H1 (cell line): Measurements from ENCODE around the gene TMEM63A. TPM values are rescaled to one million over a fixed set of nuclear protein-coding genes. Genes with fewer than 3 reads are reported as not detected.

Experiments used
- CTCF ChIA-PET: fragments of 300-600 bp; sonication (Branson Sonifier 250); formaldehyde crosslinking; loops from one replicate; lab custom pipeline; 2021; ENCODE audit not compliant: partially characterized antibody; lab: Charles Lee
- POLR2A ChIA-PET: fragments of 300-600 bp; sonication (Branson Sonifier 250); formaldehyde crosslinking; loops from one replicate; lab custom pipeline; 2021; ENCODE audit warnings: inconsistent platforms; ENCODE audit not compliant: partially characterized antibody; lab: Charles Lee
- DNase-seq, 2 experiments: peaks; one replicate each; pipeline versions ENCODE4 v3.0.0 to v3.0.0-alpha.2; 2010 to 2022; ENCODE audit warnings: low spot score in 2 of 2, low read depth in 1 of 2, mixed read lengths in 1 of 2
- FAIRE-seq: peaks from 2 replicates; lab custom pipeline; 2011; peaks lifted over from hg19 to GRCh38; lab: Jason Lieb, UNC
- H2AFZ ChIP-seq: 2 replicates; pipeline ENCODE4 v1.8.1; 2012; ENCODE audit warnings: low read length, inconsistent platforms
- H2AK5ac ChIP-seq: 2 replicates; pipeline ENCODE4 v1.6.1; 2013; ENCODE audit warnings: low read depth, low read length
- H2BK120ac ChIP-seq: replicated peaks from 2 replicates; pipeline ENCODE3; 2013; ENCODE audit warnings: low read depth, low read length, inconsistent platforms
- H2BK12ac ChIP-seq: 2 replicates; pipeline ENCODE4 v1.6.1; 2013; ENCODE audit warnings: low read depth, low read length
- H2BK15ac ChIP-seq: 2 replicates; pipeline ENCODE4 v1.6.1; 2013; ENCODE audit warnings: low read length
- H2BK20ac ChIP-seq: 2 replicates; pipeline ENCODE4 v1.6.1; 2013; ENCODE audit warnings: low read length
- H2BK5ac ChIP-seq: 2 replicates; pipeline ENCODE4 v1.6.1; 2013; ENCODE audit warnings: low read depth, low read length
- H3K14ac ChIP-seq: 2 replicates; pipeline ENCODE4 v1.6.1; 2013; ENCODE audit warnings: inconsistent platforms; ENCODE audit not compliant: insufficient read length
- H3K18ac ChIP-seq: 2 replicates; pipeline ENCODE4 v1.6.1; 2013; ENCODE audit warnings: low read length; ENCODE audit errors: extremely low read depth
- H3K23ac ChIP-seq: 2 replicates; pipeline ENCODE4 v1.6.1; 2013; ENCODE audit warnings: inconsistent platforms; ENCODE audit not compliant: insufficient read length
- H3K23me2 ChIP-seq: 2 replicates; pipeline ENCODE4 v1.6.1; 2013; ENCODE audit warnings: low read depth, low read length
- H3K27ac ChIP-seq: 2 replicates; pipeline ENCODE4 v1.6.1; 2011; ENCODE audit warnings: low read depth, low read length, inconsistent platforms
- H3K27me3 ChIP-seq, 4 experiments: replicated peaks in 1 of 4; 1 replicate in 1 of 4; 2 replicates in 3 of 4; pipeline versions ENCODE4 v1.6.1 to v1.8.1; 2011 to 2013; ENCODE audit warnings: low read length in 3 of 4, mild to moderate bottlenecking in 3 of 4, inconsistent platforms in 2 of 4, mixed read lengths in 2 of 4, moderate library complexity in 1 of 4; ENCODE audit not compliant: control insufficient read depth in 3 of 4, insufficient read depth in 3 of 4; ENCODE audit errors: extremely low read depth in 1 of 4
- H3K36me3 ChIP-seq, 4 experiments: 2 replicates each; pipeline versions ENCODE4 v1.6.1 to v1.8.1; 2011 to 2013; ENCODE audit warnings: mild to moderate bottlenecking in 4 of 4, low read length in 3 of 4, moderate library complexity in 2 of 4, control low read depth in 1 of 4, inconsistent platforms in 1 of 4; ENCODE audit not compliant: insufficient read depth in 4 of 4, control insufficient read depth in 2 of 4
- H3K4ac ChIP-seq: replicated peaks from 2 replicates; pipeline ENCODE3; 2013; ENCODE audit warnings: low read length, low read depth, mixed read lengths, inconsistent platforms; ENCODE audit not compliant: insufficient read length
- H3K4me1 ChIP-seq, 4 experiments: replicated peaks in 1 of 4; 1 replicate in 1 of 4; 2 replicates in 3 of 4; pipeline versions ENCODE4 v1.6.1 to v1.8.1; 2011 to 2013; ENCODE audit warnings: low read length in 3 of 4, inconsistent platforms in 2 of 4, mixed read lengths in 1 of 4; ENCODE audit not compliant: insufficient read depth in 4 of 4, control insufficient read depth in 3 of 4
- H3K4me2 ChIP-seq, 2 experiments: 2 replicates each; pipeline versions ENCODE4 v1.6.1 to v1.8.1; 2011 to 2013; ENCODE audit warnings: low read depth in 2 of 2, low read length in 2 of 2, control low read depth in 1 of 2, inconsistent platforms in 1 of 2, mild to moderate bottlenecking in 1 of 2; ENCODE audit not compliant: insufficient read depth in 1 of 2
- H3K4me3 ChIP-seq, 4 experiments: fragments of 200-600, 300-600 bp in 1 of 4; sonication (generic), shearing (Covaris generic), sonication (Bioruptor Twin) in 1 of 4; 2 replicates each; pipeline versions ENCODE4 v1.5.1 to v1.8.1; 2011 to 2016; ENCODE audit warnings: low read length in 4 of 4, low read depth in 3 of 4, control low read depth in 2 of 4, inconsistent platforms in 2 of 4, mild to moderate bottlenecking in 2 of 4, mixed read lengths in 1 of 4, moderate library complexity in 1 of 4; ENCODE audit not compliant: insufficient read depth in 2 of 4; ENCODE audit errors: extremely low read depth in 1 of 4
- H3K56ac ChIP-seq: replicated peaks from 2 replicates; pipeline ENCODE3; 2013; ENCODE audit warnings: low read depth, mild to moderate bottlenecking, mixed read lengths, low read length, inconsistent platforms; ENCODE audit not compliant: insufficient read length
- H3K79me1 ChIP-seq: 2 replicates; pipeline ENCODE4 v1.6.1; 2013; ENCODE audit warnings: low read depth, low read length, control low read depth
- H3K79me2 ChIP-seq, 2 experiments: 2 replicates each; pipeline versions ENCODE4 v1.6.1 to v1.8.1; 2012 to 2013; ENCODE audit warnings: low read length in 2 of 2, mild to moderate bottlenecking in 2 of 2, inconsistent platforms in 1 of 2; ENCODE audit not compliant: insufficient read depth in 2 of 2, control insufficient read depth in 1 of 2
- H3K9ac ChIP-seq, 4 experiments: replicated peaks in 1 of 4; 1 replicate in 1 of 4; 2 replicates in 3 of 4; pipeline versions ENCODE4 v1.6.1 to v1.8.1; 2011 to 2013; ENCODE audit warnings: low read depth in 3 of 4, low read length in 3 of 4, control low read depth in 2 of 4, mild to moderate bottlenecking in 2 of 4, moderate library complexity in 2 of 4, inconsistent platforms in 1 of 4; ENCODE audit errors: extremely low read depth in 1 of 4
- H3K9me3 ChIP-seq, 2 experiments: 2 replicates each; pipeline versions ENCODE4 v1.6.1 to v1.8.1; 2012 to 2013; ENCODE audit warnings: mild to moderate bottlenecking in 2 of 2, moderate library complexity in 2 of 2, control low read depth in 1 of 2, inconsistent platforms in 1 of 2, low read depth in 1 of 2, low read length in 1 of 2, mixed read lengths in 1 of 2; ENCODE audit not compliant: insufficient read depth in 2 of 2
- H4K20me1 ChIP-seq, 2 experiments: replicated peaks in 1 of 2; 2 replicates each; pipeline versions ENCODE3 to v1.8.1; 2011 to 2013; ENCODE audit warnings: inconsistent platforms in 2 of 2, low read length in 2 of 2, mild to moderate bottlenecking in 1 of 2; ENCODE audit not compliant: insufficient read depth in 2 of 2, control insufficient read depth in 1 of 2
- H4K5ac ChIP-seq: 2 replicates; pipeline ENCODE4 v1.6.1; 2013; ENCODE audit warnings: low read length, low read depth, mixed read lengths, inconsistent platforms; ENCODE audit not compliant: insufficient read length
- H4K8ac ChIP-seq: 2 replicates; pipeline ENCODE4 v1.8.0; 2013; ENCODE audit warnings: mild to moderate bottlenecking, moderate library complexity, low read length, inconsistent platforms; ENCODE audit not compliant: insufficient read depth; ENCODE audit errors: extremely low read depth
- H4K91ac ChIP-seq: replicated peaks from 2 replicates; pipeline ENCODE3; 2013; ENCODE audit warnings: low read length, mixed read lengths, inconsistent platforms; ENCODE audit not compliant: insufficient read length
- BACH1 ChIP-seq: IDR thresholded peaks from 2 replicates; pipeline ENCODE4 v1.6.1; 2012; ENCODE audit warnings: low read length, improper control_type of control experiment
- EZH2 ChIP-seq: fragments of 200-600 bp; sonication (generic); IDR thresholded peaks from 2 replicates; pipeline ENCODE4 v1.7.1; 2012; ENCODE audit warnings: low read depth, mild to moderate bottlenecking, moderate library complexity, low read length, inconsistent platforms; ENCODE audit not compliant: severe bottlenecking
- FOSL1 ChIP-seq: IDR thresholded peaks from 2 replicates; pipeline ENCODE4 v1.6.1; 2011; ENCODE audit warnings: mild to moderate bottlenecking, low read depth, low read length, moderate library complexity; ENCODE audit not compliant: insufficient read depth
- NRF1 ChIP-seq: IDR thresholded peaks from 2 replicates; pipeline ENCODE4 v1.6.1; 2011; ENCODE audit warnings: mild to moderate bottlenecking, low read depth, low read length, improper control_type of control experiment
- PHF8 ChIP-seq: fragments of 200-600 bp; sonication (generic); conservative IDR thresholded peaks from 2 replicates; pipeline ENCODE4 v1.7.1; 2012; ENCODE audit warnings: low read depth, mild to moderate bottlenecking, inconsistent platforms, low read length, moderate library complexity
- WGBS, 2 experiments: shearing (Covaris generic) in 1 of 2; methylation state at CpG; one replicate each; pipeline versions ENCODE4 v1.1.6 to v1.1.7; 2013 to 2015; ENCODE audit warnings: low lambda C conversion rate in 2 of 2, mixed read lengths in 2 of 2, inconsistent platforms in 1 of 2, low coverage in 1 of 2, missing lambda C conversion rate in 1 of 2; ENCODE audit not compliant: insufficient replicate concordance in 2 of 2, insufficient coverage in 1 of 2, insufficient read length in 1 of 2; ENCODE audit errors: extremely low coverage in 1 of 2, missing lambda C conversion rate in 1 of 2; 5-methylcytosine and 5-hydroxymethylcytosine counted together
- polyA plus RNA-seq, 7 experiments: library from polyadenylated mRNA; depleted of rRNA in 3 of 7; stranded (reverse) in 5 of 7; unstranded in 2 of 7; fragments of >200 nt in 5 of 7; fragments of 200-250 nt in 2 of 7; gene quantifications; 1 replicate in 5 of 7; 2 replicates in 1 of 7; 4 replicates in 1 of 7; pipeline versions ENCODE4 v1.2.1 to v1.2.3, GENCODE V29; 2011 to 2013; ENCODE audit warnings: missing spikeins in 2 of 7, mixed read lengths in 2 of 7
- total RNA-seq: library from RNA; stranded (reverse); fragmentation: NEBNext Ultra II Directional; extraction: Animal tissue kit (Norgen Biotek cat#: 25700); gene quantifications from 2 replicates; pipeline ENCODE4 v1.2.1, GENCODE V29; 2021

The TMEM63A gene
- total and polyA plus RNA-seq, 2 of the 8 experiments (the other 6 are each of a cell fraction or from before 2014, with no cell fraction given), result 26.1 to 55.4 TPM

DNA sequence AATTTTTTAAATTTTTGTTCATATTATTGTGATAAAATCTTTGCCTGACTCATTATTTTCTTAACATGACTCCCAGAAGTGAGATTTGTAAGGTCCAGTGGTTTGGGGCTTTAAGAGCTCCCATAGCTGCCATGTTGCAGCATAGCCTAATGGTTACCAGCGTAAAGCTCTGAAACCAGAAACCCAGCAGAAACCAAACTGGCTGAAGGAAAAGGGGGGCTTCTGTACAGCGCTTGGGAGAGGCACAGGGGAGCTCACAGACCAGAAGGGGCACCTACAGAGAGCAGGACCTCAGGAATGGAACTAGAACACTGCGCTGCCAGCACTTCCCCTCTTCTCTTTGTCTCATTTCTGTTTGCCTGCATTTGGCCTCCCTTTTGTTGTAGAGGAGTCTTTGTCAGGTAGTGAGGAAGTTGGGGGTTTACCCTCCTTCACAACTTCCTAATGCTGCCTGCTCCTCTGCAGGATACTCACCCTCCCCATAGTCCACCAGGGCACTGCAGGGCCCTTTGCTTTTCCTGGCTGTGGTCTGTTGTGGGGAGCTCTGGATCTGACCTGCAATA lies 44.5 kb upstream of the TMEM63A start:
- Histone ChIP-seq H3K4me2 (no peak overlapping the region; a peak in 1 of 4 replicates), H3K23ac (no peak overlapping the region), H4K5ac (no peak overlapping the region), H3K27me3 (no peaks in the 10 kb centered on the region), H2AFZ (peak overlapping the region; percentile 60), H4K91ac (no peak overlapping the region), H3K18ac (peak overlapping the region; percentile 55; the same call in 1 of the 2 replicates), H3K56ac (no peak overlapping the region), H2BK20ac (no peak overlapping the region; the same call in 1 of the 2 replicates), H2AK5ac (peak overlapping the region; percentile 45; the same call in 1 of the 2 replicates), H3K4me1 (peaks cover 0 to 9% (median 5%) of the 10 kb centered on the region in 4 experiments; a peak in 4 of 7 replicates), H3K9ac (no peak overlapping the region), H3K79me1 (peaks cover 11% of the 10 kb centered on the region), H4K20me1 (peaks cover 2% of the 10 kb centered on the region in 2 experiments), H2BK5ac (no peak overlapping the region; the same call in 1 of the 2 replicates), H2BK12ac (peak overlapping the region; percentile 68), H3K23me2 (peaks cover 4% of the 10 kb centered on the region), H3K79me2 (peaks cover 5 to 15% of the 10 kb centered on the region in 2 experiments), H3K14ac (no peak overlapping the region), H3K4me3 (no peak overlapping the region), H4K8ac (no peak overlapping the region; the same call in 1 of the 2 replicates), H2BK120ac (no peak overlapping the region), H3K4ac (no peak overlapping the region), H3K9me3 (no peaks in the 10 kb centered on the region), H3K27ac (no peak overlapping the region), H2BK15ac (no peak overlapping the region), H3K36me3 (peaks cover 0 to 10% (median 5%) of the 10 kb centered on the region in 4 experiments; a peak in 5 of 8 replicates)
- DNase-seq (no peak), FAIRE-seq (no peak)
- TF ChIP-seq FOSL1 (no peak), EZH2 (no peak), BACH1 (no peak), PHF8 (no peak), NRF1 (no peak)
- WGBS, 2 experiments, result 88% methylated on average over 3 of the region's 3 CpGs; no CpG with 5 or more reads in 1 of the 2 experiments
- ChIA-PET CTCF (interaction anchor here (1.1 to 2.5 kb wide), 5 partner anchors 9 to 61 kb away, joined by 3 to 16 read pairs (median 3); no protein-coding TSS in a partner anchor), POLR2A (interaction anchor here (1.0 to 1.4 kb wide), 7 partner anchors 10 to 140 kb away, joined by 3 to 5 read pairs (median 3); no protein-coding TSS in a partner anchor)
